NCI-H2227 (cell line): ENCODE data around the gene HBS1L.

Source experiments
- DNase-seq: peaks from one replicate; lab custom pipeline; 2025; ENCODE audit not compliant: unreplicated experiment; lab: John Stamatoyannopoulos, UW

HBS1L gene

GRCh38 chr6:134951494-134952263, 102.9 kb downstream of the HBS1L start:
- no peak for DNase-seq

GRCh38 chr6:134950482-134950881, 104.1 kb downstream of the HBS1L start:
- DNase-seq, result no peak

GRCh38 chr6:134949927-134950326, 104.7 kb downstream of the HBS1L start, which contains the start of gene ALDH8A1:
TSS of gene ALDH8A1 (minus strand) at chr6:134950101. CDS start at chr6:134950053, 48 bp downstream.
- DNase-seq, result no peak

- DNase-seq, result no peak
These were observed 105.9 kb downstream of the HBS1L start for GRCh38 chr6:134948691-134949090.

- DNase-seq, result no peak
These were observed 106.5 kb downstream of the HBS1L start for GRCh38 chr6:134948142-134948541.

GRCh38 chr6:134945045-134945444, 109.6 kb downstream of the HBS1L start:
- no peak for DNase-seq

GRCh38 chr6:134943522-134944111, 111.0 kb downstream of the HBS1L start:
- no peak for DNase-seq

GRCh38 chr6:134938896-134939295, 115.7 kb downstream of the HBS1L start:
- DNase-seq, result no peak

- no peak for DNase-seq
These were observed 117.2 kb downstream of the HBS1L start for GRCh38 chr6:134937426-134937825.

GRCh38 chr6:134936931-134937330, 117.7 kb downstream of the HBS1L start:
- no peak for DNase-seq

GRCh38 chr6:134936476-134936875, 118.1 kb downstream of the HBS1L start:
- DNase-seq, result no peak

- no peak for DNase-seq
These were observed 119.7 kb downstream of the HBS1L start for GRCh38 chr6:134934793-134935485.

GRCh38 chr6:134932535-134933470, 121.8 kb downstream of the HBS1L start:
- no peak for DNase-seq

GRCh38 chr6:134932098-134932497, 122.5 kb downstream of the HBS1L start:
- DNase-seq, result no peak

- no peak for DNase-seq
These were observed 124.2 kb downstream of the HBS1L start for GRCh38 chr6:134930463-134930862.

- no peak for DNase-seq
These were observed 126.3 kb downstream of the HBS1L start for GRCh38 chr6:134928151-134928900.

- no peak for DNase-seq
These were observed 128.8 kb downstream of the HBS1L start for GRCh38 chr6:134925800-134926199.

GRCh38 chr6:134921721-134922261, 132.8 kb downstream of the HBS1L start:
- DNase-seq, result no peak

GRCh38 chr6:134921276-134921675, 133.3 kb downstream of the HBS1L start:
- no peak for DNase-seq

GRCh38 chr6:134920422-134920821, 134.2 kb downstream of the HBS1L start:
- DNase-seq, result no peak
